ENCODE data around the gene ANKRD29. TPM values are rescaled to one million over a fixed set of nuclear protein-coding genes. Genes with fewer than 3 reads are reported as not detected.

Gene ANKRD29
- total and polyA plus RNA-seq, 2 of the 4 experiments (the other 2 are of a cell fraction) = 0.18 to 0.31 TPM

DNA sequence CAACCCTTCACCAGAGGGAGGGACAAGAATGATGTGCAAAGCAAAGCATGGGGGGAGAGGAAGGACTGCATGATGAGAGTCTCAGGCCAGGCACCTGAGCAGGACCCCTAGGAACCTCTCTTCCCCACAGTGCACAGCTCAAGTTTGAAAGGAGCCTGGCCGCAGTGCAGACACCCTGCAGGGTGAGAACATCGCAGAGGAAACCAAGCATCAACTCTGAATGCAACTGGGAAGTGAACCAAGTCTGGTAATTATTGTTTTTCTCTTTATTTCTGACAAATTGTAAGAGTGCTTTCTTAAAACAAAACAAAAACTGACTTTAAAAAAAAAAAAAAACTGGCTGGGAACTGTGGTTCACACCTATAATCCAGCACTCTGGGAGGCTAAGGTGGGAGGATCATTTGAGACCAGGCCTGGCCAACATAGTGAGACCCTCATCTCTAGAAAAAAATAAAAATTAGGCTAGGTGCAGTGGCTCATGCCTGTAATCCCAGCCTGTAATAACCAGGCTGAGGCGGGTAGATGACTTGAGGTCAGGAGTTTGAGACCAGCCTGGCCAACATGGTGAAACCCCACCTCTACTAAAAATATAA is 91.7 kb downstream of the ANKRD29 start:
- Histone ChIP-seq H3K18ac (ENCODE audit: low read depth, low read length) (no peak overlapping the region), H3K4me3 (ENCODE audit: insufficient read depth, low read depth, low read length) (no peak overlapping the region), H3K9me1 (ENCODE audit: insufficient read depth, low read length) (peaks cover 10% of the 10 kb centered on the region; the same call in 1 of the 2 replicates), H2AK9ac (replicated peaks; ENCODE audit: low read depth, low read length, poor library complexity) (no peak overlapping the region), H2BK20ac (ENCODE audit: low read depth, low read length) (no peak overlapping the region), H3K4ac (ENCODE audit: low read depth, low read length) (no peak overlapping the region), H2BK5ac (ENCODE audit: low read depth, low read length, poor library complexity, severe bottlenecking) (no peak overlapping the region), H3K4me2 (ENCODE audit: low read depth, low read length) (no peak overlapping the region), H3K14ac (replicated peaks; ENCODE audit: low read depth, low read length) (no peak overlapping the region), H3K23ac (ENCODE audit: low read depth, low read length) (no peak overlapping the region), H3K9ac (ENCODE audit: low read depth, low read length) (no peak overlapping the region), H3K27ac (ENCODE audit: insufficient read depth, low read length) (no peak overlapping the region), H4K8ac (ENCODE audit: low read depth in 2 of 2, low read length in 2 of 2) (no peak overlapping the region), H3K4me1 (ENCODE audit: control insufficient read depth, insufficient read depth, low read length) (peaks cover 2% of the 10 kb centered on the region; the same call in 1 of the 2 replicates), H2AK5ac (ENCODE audit: low read depth, low read length) (no peak overlapping the region), H4K5ac (ENCODE audit: low read depth, low read length) (no peak overlapping the region), H2AFZ (replicated peaks; ENCODE audit: low read length, poor library complexity) (no peak overlapping the region), H3K56ac (ENCODE audit: extremely low read depth, insufficient read depth, low read length) (no peak overlapping the region), H3K27me3 (ENCODE audit: control insufficient read depth, insufficient read depth, low read length) (no peaks in the 10 kb centered on the region), H4K20me1 (ENCODE audit: insufficient read depth, low read length) (peaks cover 26% of the 10 kb centered on the region; the same call in 1 of the 2 replicates), H2BK15ac (ENCODE audit: low read depth, low read length) (no peak overlapping the region), H3K36me3 (ENCODE audit: control insufficient read depth, insufficient read depth, low read length) (peaks cover 26% of the 10 kb centered on the region), H3K9me3 (ENCODE audit: control insufficient read depth, insufficient read depth, low read length) (no peaks in the 10 kb centered on the region), H2BK120ac (ENCODE audit: low read depth, low read length) (no peak overlapping the region), H3K79me1 (ENCODE audit: low read depth in 1 of 2, low read length in 2 of 2) (peaks cover 23% of the 10 kb centered on the region in 2 experiments), H4K91ac (ENCODE audit: insufficient read depth, low read depth, low read length) (no peak overlapping the region)
- intact Hi-C loops (cut with micrococcal nuclease) (no loop called here), in situ Hi-C loops (cut with MboI; ENCODE audit: low sequenced_read_pairs) (no loop called here), dilution Hi-C loops (cut with HindIII; ENCODE audit: low sequenced_read_pairs, unreplicated experiment) (no loop called here)
- no CpG with 5 or more reads among the region's 3 CpGs for WGBS, 2 experiments (ENCODE audit: extremely low coverage in 2 of 2, insufficient read length in 1 of 2)
- DNase-seq (no peak), ATAC-seq (ENCODE audit: low read depth) (no peak)
- TF ChIP-seq RFX5 (IDR thresholded peaks at IDR 0.05; ENCODE audit: low read depth, low read length) (no peak), CEBPB (IDR thresholded peaks at IDR 0.05; ENCODE audit: low read depth, low read length) (no peak), SMC3 (IDR thresholded peaks at IDR 0.05; ENCODE audit: low read depth, low read length) (no peak), NFE2L2 (IDR thresholded peaks at IDR 0.05; ENCODE audit: low read depth, low read length) (no peak), BHLHE40 (IDR thresholded peaks at IDR 0.05; ENCODE audit: low read depth, low read length) (no peak), POLR2A (IDR thresholded peaks at IDR 0.05; ENCODE audit: low read depth, low read length) (no peak), RAD21 (IDR thresholded peaks at IDR 0.05; ENCODE audit: low read length) (no peak), RCOR1 (IDR thresholded peaks at IDR 0.05; ENCODE audit: insufficient replicate concordance, low read length) (no peak), CHD1 (IDR thresholded peaks at IDR 0.05; ENCODE audit: low read depth, low read length) (no peak), FOS (IDR thresholded peaks at IDR 0.05; ENCODE audit: low read depth, low read length) (no peak), MAZ (IDR thresholded peaks at IDR 0.05; ENCODE audit: borderline replicate concordance, low read depth, low read length) (no peak), MXI1 (IDR thresholded peaks at IDR 0.05; ENCODE audit: borderline replicate concordance, low read depth, low read length) (no peak), MAFK (IDR thresholded peaks at IDR 0.05; ENCODE audit: low read depth, low read length) (no peak)
- TF ChIP-seq, protein P1, sequence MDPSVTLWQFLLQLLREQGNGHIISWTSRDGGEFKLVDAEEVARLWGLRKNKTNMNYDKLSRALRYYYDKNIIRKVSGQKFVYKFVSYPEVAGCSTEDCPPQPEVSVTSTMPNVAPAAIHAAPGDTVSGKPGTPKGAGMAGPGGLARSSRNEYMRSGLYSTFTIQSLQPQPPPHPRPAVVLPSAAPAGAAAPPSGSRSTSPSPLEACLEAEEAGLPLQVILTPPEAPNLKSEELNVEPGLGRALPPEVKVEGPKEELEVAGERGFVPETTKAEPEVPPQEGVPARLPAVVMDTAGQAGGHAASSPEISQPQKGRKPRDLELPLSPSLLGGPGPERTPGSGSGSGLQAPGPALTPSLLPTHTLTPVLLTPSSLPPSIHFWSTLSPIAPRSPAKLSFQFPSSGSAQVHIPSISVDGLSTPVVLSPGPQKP (IDR thresholded peaks at IDR 0.05; ENCODE audit: borderline replicate concordance, low read depth, low read length) = no peak
- TF ChIP-seq, protein P2, sequence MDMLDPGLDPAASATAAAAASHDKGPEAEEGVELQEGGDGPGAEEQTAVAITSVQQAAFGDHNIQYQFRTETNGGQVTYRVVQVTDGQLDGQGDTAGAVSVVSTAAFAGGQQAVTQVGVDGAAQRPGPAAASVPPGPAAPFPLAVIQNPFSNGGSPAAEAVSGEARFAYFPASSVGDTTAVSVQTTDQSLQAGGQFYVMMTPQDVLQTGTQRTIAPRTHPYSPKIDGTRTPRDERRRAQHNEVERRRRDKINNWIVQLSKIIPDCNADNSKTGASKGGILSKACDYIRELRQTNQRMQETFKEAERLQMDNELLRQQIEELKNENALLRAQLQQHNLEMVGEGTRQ (IDR thresholded peaks at IDR 0.05; ENCODE audit: low read depth, low read length) = no peak
- TF ChIP-seq, protein P3, sequence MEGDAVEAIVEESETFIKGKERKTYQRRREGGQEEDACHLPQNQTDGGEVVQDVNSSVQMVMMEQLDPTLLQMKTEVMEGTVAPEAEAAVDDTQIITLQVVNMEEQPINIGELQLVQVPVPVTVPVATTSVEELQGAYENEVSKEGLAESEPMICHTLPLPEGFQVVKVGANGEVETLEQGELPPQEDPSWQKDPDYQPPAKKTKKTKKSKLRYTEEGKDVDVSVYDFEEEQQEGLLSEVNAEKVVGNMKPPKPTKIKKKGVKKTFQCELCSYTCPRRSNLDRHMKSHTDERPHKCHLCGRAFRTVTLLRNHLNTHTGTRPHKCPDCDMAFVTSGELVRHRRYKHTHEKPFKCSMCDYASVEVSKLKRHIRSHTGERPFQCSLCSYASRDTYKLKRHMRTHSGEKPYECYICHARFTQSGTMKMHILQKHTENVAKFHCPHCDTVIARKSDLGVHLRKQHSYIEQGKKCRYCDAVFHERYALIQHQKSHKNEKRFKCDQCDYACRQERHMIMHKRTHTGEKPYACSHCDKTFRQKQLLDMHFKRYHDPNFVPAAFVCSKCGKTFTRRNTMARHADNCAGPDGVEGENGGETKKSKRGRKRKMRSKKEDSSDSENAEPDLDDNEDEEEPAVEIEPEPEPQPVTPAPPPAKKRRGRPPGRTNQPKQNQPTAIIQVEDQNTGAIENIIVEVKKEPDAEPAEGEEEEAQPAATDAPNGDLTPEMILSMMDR (conservative IDR thresholded peaks at IDR 0.05; ENCODE audit: low read depth, low read length) = no peak
- ChIA-PET CTCF (no interaction called here), POLR2A (ENCODE audit: unreplicated experiment) (no interaction called here)
- BruUV-seq (replicated peaks) = no TSS peak

All from IMR-90 (cell line).